B cell (primary cell): ENCODE data around the gene THUMPD3.

Experiments
- EZH2 ChIP-seq: IDR thresholded peaks from 2 replicates; pipeline ENCODE4 v1.6.1; 2012; ENCODE audit warnings: borderline replicate concordance, low read depth, mild to moderate bottlenecking, moderate library complexity, low read length; ENCODE audit not compliant: insufficient read depth, poor library complexity, severe bottlenecking
- TF ChIP-seq, protein P1 (sequence below): fragments of 200-600 bp; IDR thresholded peaks from one replicate; pipeline ENCODE4 v1.8.0; 2022; ENCODE audit warnings: antibody characterized with exemption, mild to moderate bottlenecking

DNA sequence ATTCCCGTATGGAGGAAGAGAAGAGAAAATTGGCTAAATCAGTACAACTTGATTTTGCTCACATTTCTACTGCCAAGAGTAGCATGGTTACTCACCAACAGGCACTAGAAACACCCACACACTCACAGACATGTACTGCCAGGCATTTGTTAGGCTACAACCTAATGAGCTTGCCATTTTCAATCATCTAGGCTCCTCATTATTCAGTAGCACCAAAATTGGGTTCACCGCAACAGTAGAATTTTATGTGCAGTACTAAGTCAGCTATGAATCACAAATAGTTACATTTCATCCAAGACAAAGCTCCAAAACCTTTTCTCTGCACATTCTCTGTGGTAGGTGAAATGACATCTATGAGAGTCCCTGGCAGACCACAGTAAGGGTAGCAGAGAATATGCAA is 15.0 kb upstream of the THUMPD3 start:
- TF ChIP-seq, protein P1, sequence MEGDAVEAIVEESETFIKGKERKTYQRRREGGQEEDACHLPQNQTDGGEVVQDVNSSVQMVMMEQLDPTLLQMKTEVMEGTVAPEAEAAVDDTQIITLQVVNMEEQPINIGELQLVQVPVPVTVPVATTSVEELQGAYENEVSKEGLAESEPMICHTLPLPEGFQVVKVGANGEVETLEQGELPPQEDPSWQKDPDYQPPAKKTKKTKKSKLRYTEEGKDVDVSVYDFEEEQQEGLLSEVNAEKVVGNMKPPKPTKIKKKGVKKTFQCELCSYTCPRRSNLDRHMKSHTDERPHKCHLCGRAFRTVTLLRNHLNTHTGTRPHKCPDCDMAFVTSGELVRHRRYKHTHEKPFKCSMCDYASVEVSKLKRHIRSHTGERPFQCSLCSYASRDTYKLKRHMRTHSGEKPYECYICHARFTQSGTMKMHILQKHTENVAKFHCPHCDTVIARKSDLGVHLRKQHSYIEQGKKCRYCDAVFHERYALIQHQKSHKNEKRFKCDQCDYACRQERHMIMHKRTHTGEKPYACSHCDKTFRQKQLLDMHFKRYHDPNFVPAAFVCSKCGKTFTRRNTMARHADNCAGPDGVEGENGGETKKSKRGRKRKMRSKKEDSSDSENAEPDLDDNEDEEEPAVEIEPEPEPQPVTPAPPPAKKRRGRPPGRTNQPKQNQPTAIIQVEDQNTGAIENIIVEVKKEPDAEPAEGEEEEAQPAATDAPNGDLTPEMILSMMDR, result no peak
- no peak for TF ChIP-seq EZH2
